GM12878 (cell line): ENCODE measurements around the gene MAN2A2. TPM values are rescaled to one million over a fixed set of nuclear protein-coding genes. Genes with fewer than 3 reads are reported as not detected.

Source experiments
- ATAC-seq: fragments of 200-7000 bp; cut with Tn5 transposase; 3 replicates; pipeline ENCODE4 v1.9.1; 2020; ENCODE audit warnings: mild to moderate bottlenecking, moderate library complexity
- BruUV-seq: library from RNA; stranded (reverse); fragments of 400-500 nt; replicated peaks from 2 replicates; lab custom pipeline; 2021; lab: Mats Ljungman, UMichigan
- CTCF ChIA-PET: fragments of 300-600 bp; sonication (Branson Sonifier 250); formaldehyde crosslinking; extraction: SDS; loops from one replicate; lab custom pipeline; 2021; ENCODE audit warnings: inconsistent platforms; lab: Yijun Ruan, JAX
- POLR2A ChIA-PET: fragments of 350-600 bp; formaldehyde crosslinking; extraction: SDS; loops from one replicate; lab custom pipeline; 2021; ENCODE audit warnings: inconsistent platforms; lab: Charles Lee
- RAD21 ChIA-PET: fragments of 300-600 bp; sonication (Branson Sonifier 250); formaldehyde crosslinking; loops from one replicate; lab custom pipeline; 2023; ENCODE audit warnings: antibody characterized with exemption; ENCODE audit not compliant: unreplicated experiment; lab: Charles Lee
- SMC1A ChIA-PET: fragments of 300-600 bp; sonication (Branson Sonifier 250); formaldehyde crosslinking; loops from one replicate; lab custom pipeline; 2023; ENCODE audit not compliant: unreplicated experiment, uncharacterized antibody; lab: Charles Lee
- DNase-seq: peaks from one replicate; pipeline ENCODE4 v3.0.0-alpha.2; 2011; ENCODE audit warnings: low read depth, low spot score
- FAIRE-seq: peaks from 3 replicates; lab custom pipeline; 2011; peaks lifted over from hg19 to GRCh38; lab: Jason Lieb, UNC
- H2AFZ ChIP-seq: 2 replicates; pipeline ENCODE4 v1.6.0; 2011; ENCODE audit warnings: low read depth, low read length, control low read depth; ENCODE audit not compliant: control insufficient read depth
- H3K27ac ChIP-seq: 2 replicates; pipeline ENCODE4 v1.5.1; 2011; ENCODE audit warnings: control low read depth; ENCODE audit not compliant: control insufficient read depth, insufficient read depth
- H3K27me3 ChIP-seq, 2 experiments: replicated peaks in 1 of 2; 2 replicates each; pipeline versions ENCODE4 v1.6.0 to v1.6.1; 2011; ENCODE audit warnings: low read length in 1 of 2; ENCODE audit not compliant: control insufficient read depth in 2 of 2, insufficient read depth in 2 of 2
- H3K36me3 ChIP-seq, 2 experiments: 2 replicates each; pipeline ENCODE4 v1.5.1; 2011; ENCODE audit warnings: low read length in 1 of 2; ENCODE audit not compliant: control insufficient read depth in 2 of 2, insufficient read depth in 2 of 2
- H3K4me1 ChIP-seq: 2 replicates; pipeline ENCODE4 v1.6.1; 2011; ENCODE audit warnings: mild to moderate bottlenecking, low read length, moderate library complexity, mixed read lengths; ENCODE audit not compliant: control insufficient read depth, insufficient read depth
- H3K4me2 ChIP-seq: 2 replicates; pipeline ENCODE4 v1.6.0; 2011; ENCODE audit warnings: control low read depth; ENCODE audit not compliant: control insufficient read depth, insufficient read depth
- H3K4me3 ChIP-seq: fragments of 200-600 bp; sonication (generic); 2 replicates; pipeline ENCODE4 v1.5.1; 2016
- H3K79me2 ChIP-seq: 2 replicates; pipeline ENCODE4 v1.6.0; 2011; ENCODE audit warnings: low read length; ENCODE audit not compliant: control insufficient read depth, insufficient read depth
- H3K9ac ChIP-seq: 2 replicates; pipeline ENCODE4 v1.8.0; 2011; ENCODE audit warnings: low read length, control low read depth, mixed read lengths; ENCODE audit not compliant: control insufficient read depth, insufficient read depth
- H3K9me3 ChIP-seq: replicated peaks from 3 replicates; pipeline ENCODE4 v1.5.1; 2011; ENCODE audit warnings: mild to moderate bottlenecking, low read length; ENCODE audit not compliant: control insufficient read depth, insufficient read depth
- H4K20me1 ChIP-seq: 2 replicates; pipeline ENCODE4 v1.6.0; 2011; ENCODE audit not compliant: control insufficient read depth, insufficient read depth
- BMI1 ChIP-seq: fragments of 450-650 bp; IDR thresholded peaks from 2 replicates; pipeline ENCODE4 v1.6.1; 2016; ENCODE audit warnings: mild to moderate bottlenecking, moderate library complexity, borderline replicate concordance
- CTCF ChIP-seq, 3 experiments: IDR thresholded peaks in 2 of 3; conservative IDR thresholded peaks in 1 of 3; 2 replicates each; pipeline ENCODE4 v1.5.1; 2011; ENCODE audit warnings: low read depth in 3 of 3, low read length in 3 of 3, mild to moderate bottlenecking in 3 of 3, control low read depth in 2 of 3, moderate library complexity in 2 of 3, inconsistent platforms in 1 of 3, mixed read lengths in 1 of 3; ENCODE audit not compliant: control insufficient read depth in 2 of 3, insufficient read depth in 1 of 3; ENCODE audit errors: extremely low read depth in 1 of 3
- EP300 ChIP-seq, 2 experiments: fragments of 150-350 bp in 1 of 2; IDR thresholded peaks; 2 replicates each; pipeline ENCODE4 v1.6.1; 2011 to 2012; ENCODE audit warnings: low read depth in 2 of 2, low read length in 2 of 2, borderline replicate concordance in 1 of 2, improper control_type of control experiment in 1 of 2, inconsistent platforms in 1 of 2; ENCODE audit not compliant: control insufficient read depth in 1 of 2
- EZH2 ChIP-seq: IDR thresholded peaks from 2 replicates; pipeline ENCODE4 v1.6.1; 2012; ENCODE audit warnings: low read depth, mild to moderate bottlenecking, control low read depth, inconsistent platforms, low read length, borderline replicate concordance; ENCODE audit not compliant: control insufficient read depth
- FOXK2 ChIP-seq: fragments of 450-650 bp; IDR thresholded peaks from 2 replicates; pipeline ENCODE4 v1.6.1; 2017; ENCODE audit warnings: mild to moderate bottlenecking, moderate library complexity
- KAT2A ChIP-seq: conservative IDR thresholded peaks from 2 replicates; pipeline ENCODE4 v1.6.1; 2011; ENCODE audit warnings: low read depth, low read length; ENCODE audit not compliant: control insufficient read depth
- MXI1 ChIP-seq: fragments of 150-350 bp; IDR thresholded peaks from 2 replicates; pipeline ENCODE4 v1.6.1; 2011; ENCODE audit warnings: low read depth, mild to moderate bottlenecking, inconsistent platforms, low read length, improper control_type of control experiment
- NRF1 ChIP-seq: conservative IDR thresholded peaks from 2 replicates; pipeline ENCODE4 v1.6.1; 2011; ENCODE audit warnings: mild to moderate bottlenecking, low read depth, low read length, improper control_type of control experiment
- POLR2AphosphoS5 ChIP-seq: IDR thresholded peaks from 2 replicates; pipeline ENCODE4 v1.6.1; 2011; ENCODE audit warnings: mild to moderate bottlenecking, low read length, inconsistent platforms
- POU2F2 ChIP-seq: IDR thresholded peaks from 3 replicates; pipeline ENCODE4 v1.6.1; 2011; ENCODE audit warnings: low read depth, mild to moderate bottlenecking, low read length, borderline replicate concordance
- RAD21 ChIP-seq: IDR thresholded peaks from 2 replicates; pipeline ENCODE4 v1.6.1; 2011; ENCODE audit warnings: mild to moderate bottlenecking, low read depth, low read length, moderate library complexity; ENCODE audit not compliant: insufficient read depth
- WGBS: methylation state at CpG from one replicate; pipeline ENCODE4 v1.1.6; 2016; ENCODE audit warnings: low lambda C conversion rate; ENCODE audit not compliant: insufficient replicate concordance, insufficient coverage; ENCODE audit errors: missing lambda C conversion rate; 5-methylcytosine and 5-hydroxymethylcytosine counted together
- in situ Hi-C: fragments of 300-500 bp; cut with MboI; formaldehyde crosslinking; loops from 9 replicates; pipeline ENCODE4 v1.14.3; 2018; ENCODE audit warnings: mixed read lengths
- intact Hi-C: fragments of 100-400 bp; cut with micrococcal nuclease; formaldehyde crosslinking; loops from one replicate; pipeline ENCODE4 v1.14.2; 2022; ENCODE audit not compliant: unreplicated experiment
- polyA plus RNA-seq, 11 experiments: library from polyadenylated mRNA; depleted of rRNA in 4 of 11; unstranded in 6 of 11; stranded (reverse) in 5 of 11; fragments of >200 nt; fragmentation: Nextera tagmentation in 4 of 11; fragmentation: Illumina TruSeq in 1 of 11; extraction: Ambion mirVana in 4 of 11; extraction: Trizol in 1 of 11; gene quantifications; 1 replicate in 1 of 11; 2 replicates in 10 of 11; pipeline versions ENCODE4 v1.2.1 to v1.2.3, GENCODE V29; 2011 to 2016; ENCODE audit warnings: inconsistent platforms in 2 of 11, missing spikeins in 2 of 11, low read depth in 1 of 11
- total RNA-seq, 4 experiments: library from RNA; depleted of rRNA in 3 of 4; stranded (reverse); fragments of >200 nt in 3 of 4; fragmentation: Illumina TruSeq in 1 of 4; extraction: Trizol in 1 of 4; gene quantifications; 2 replicates each; pipeline versions ENCODE4 v1.2.1 to v1.2.3, GENCODE V29; 2013 to 2021
- TF ChIP-seq, protein P1 (sequence below): fragments of 450-650 bp; formaldehyde crosslinking; IDR thresholded peaks from 2 replicates; pipeline ENCODE4 v1.4.0; 2020; ENCODE audit warnings: mild to moderate bottlenecking, moderate library complexity

Gene MAN2A2
- total and polyA plus RNA-seq, 10 of the 15 experiments (the other 5 are each of a cell fraction or from before 2014, with no cell fraction given), result 4.2 to 79.4 (median 23.2) TPM

DNA sequence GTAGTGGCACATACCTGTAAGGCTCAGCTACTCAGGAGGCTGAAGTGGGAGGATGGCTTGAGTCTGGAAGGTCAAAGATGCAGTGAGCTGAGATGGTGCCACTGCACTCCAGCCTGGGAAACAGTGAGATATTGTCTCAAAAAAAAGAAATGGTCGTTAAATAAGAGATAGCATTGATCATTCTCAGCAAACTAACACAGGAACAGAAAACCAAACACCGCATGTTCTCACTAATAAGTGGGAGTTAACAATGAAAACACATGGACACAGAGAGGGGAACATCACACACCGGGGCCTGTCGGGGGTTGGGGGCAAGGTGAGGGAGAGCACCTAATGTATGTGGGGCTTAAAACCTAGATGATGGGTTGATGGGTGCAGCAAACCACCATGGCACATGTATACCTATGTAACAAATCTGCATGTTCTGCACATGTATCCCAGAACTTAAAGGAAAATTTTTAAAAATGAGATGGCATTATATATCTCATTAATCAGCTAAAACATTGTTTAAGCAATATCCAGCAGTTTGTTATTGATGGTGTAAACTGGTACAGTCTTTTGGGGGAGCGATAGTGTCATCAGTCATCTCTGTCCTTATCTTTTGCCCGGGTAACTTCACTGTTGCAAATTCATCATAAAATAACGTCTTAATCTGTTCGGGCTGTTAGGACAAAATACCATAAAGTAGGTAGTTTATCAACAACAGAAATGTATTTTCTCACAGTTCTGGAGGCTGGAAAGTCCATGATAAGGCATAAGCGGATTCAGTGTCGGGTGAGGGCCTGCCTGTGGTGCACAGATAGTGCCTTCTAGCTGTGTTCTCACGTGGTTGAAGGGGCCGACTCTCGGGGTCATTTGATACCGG lies 1.7 kb upstream of the MAN2A2 start (continued):
- TF ChIP-seq MXI1 (0 out of 2 replicates have a peak, but pooled peaks have one; percentile 3), POLR2AphosphoS5 (no peak), BMI1 (no peak), EP300 (IDR thresholded peaks at IDR 0.05; ENCODE audit: borderline replicate concordance in 1 of 2, control insufficient read depth in 1 of 2, low read depth in 2 of 2, low read length in 2 of 2) (no peak)

- SMC1A ChIA-PET, result interaction anchor here (0.6 to 12.3 kb wide), 9 partner anchors 16 to 187 kb away, joined by 3 to 225 read pairs (median 3); partner anchors contain the start of genes HDDC3 and UNC45A
- intact Hi-C loops, result loop anchor here (1.0 to 2.0 kb wide), 2 partner anchors 21 to 32 kb away; no protein-coding TSS in a partner anchor
- ATAC-seq, result peak; percentile 87
- peaks cover 18% of the 10 kb centered on the region for H3K79me2 ChIP-seq
- no peaks in the 10 kb centered on the region for H3K9me3 ChIP-seq
- H3K4me2 ChIP-seq, result peak overlapping the region; percentile 46
- peak overlapping the region; percentile 54 for H3K9ac ChIP-seq
- peaks cover 20% of the 10 kb centered on the region for H3K4me1 ChIP-seq
- no peaks in the 10 kb centered on the region for H3K27me3 ChIP-seq
- DNase-seq, result peak; percentile 59
- WGBS, result under 1% methylated on average over 45 of the region's 71 CpGs
- H2AFZ ChIP-seq, result peak overlapping the region; percentile 54
- H3K4me3 ChIP-seq, result peak overlapping the region; percentile 67
- POLR2A ChIA-PET, result interaction anchor here (0.5 to 7.6 kb wide), 5 partner anchors 22 to 452 kb away, joined by 3 to 113 read pairs (median 4); partner anchors contain the start of genes HDDC3 and UNC45A
- RAD21 ChIA-PET, result interaction anchor here (0.5 to 9.2 kb wide), 7 partner anchors 16 to 582 kb away, joined by 3 to 193 read pairs (median 6); partner anchors contain the start of genes HDDC3, RCCD1 and UNC45A
- H3K27ac ChIP-seq, result peak overlapping the region; percentile 62
- H3K36me3 ChIP-seq, result peaks cover 17 to 23% of the 10 kb centered on the region in 2 experiments; a peak in 3 of 4 replicates
- no peaks in the 10 kb centered on the region; the same call in 1 of the 2 replicates for H4K20me1 ChIP-seq
- no TSS peak for BruUV-seq
- FAIRE-seq, result no peak
- in situ Hi-C loops, result no loop called here
- CTCF ChIA-PET, result interaction anchor here (0.6 to 15.1 kb wide), 12 partner anchors 11 to 366 kb away, joined by 3 to 480 read pairs (median 4); partner anchors contain the start of genes HDDC3 and UNC45A
- TF ChIP-seq, protein P1, sequence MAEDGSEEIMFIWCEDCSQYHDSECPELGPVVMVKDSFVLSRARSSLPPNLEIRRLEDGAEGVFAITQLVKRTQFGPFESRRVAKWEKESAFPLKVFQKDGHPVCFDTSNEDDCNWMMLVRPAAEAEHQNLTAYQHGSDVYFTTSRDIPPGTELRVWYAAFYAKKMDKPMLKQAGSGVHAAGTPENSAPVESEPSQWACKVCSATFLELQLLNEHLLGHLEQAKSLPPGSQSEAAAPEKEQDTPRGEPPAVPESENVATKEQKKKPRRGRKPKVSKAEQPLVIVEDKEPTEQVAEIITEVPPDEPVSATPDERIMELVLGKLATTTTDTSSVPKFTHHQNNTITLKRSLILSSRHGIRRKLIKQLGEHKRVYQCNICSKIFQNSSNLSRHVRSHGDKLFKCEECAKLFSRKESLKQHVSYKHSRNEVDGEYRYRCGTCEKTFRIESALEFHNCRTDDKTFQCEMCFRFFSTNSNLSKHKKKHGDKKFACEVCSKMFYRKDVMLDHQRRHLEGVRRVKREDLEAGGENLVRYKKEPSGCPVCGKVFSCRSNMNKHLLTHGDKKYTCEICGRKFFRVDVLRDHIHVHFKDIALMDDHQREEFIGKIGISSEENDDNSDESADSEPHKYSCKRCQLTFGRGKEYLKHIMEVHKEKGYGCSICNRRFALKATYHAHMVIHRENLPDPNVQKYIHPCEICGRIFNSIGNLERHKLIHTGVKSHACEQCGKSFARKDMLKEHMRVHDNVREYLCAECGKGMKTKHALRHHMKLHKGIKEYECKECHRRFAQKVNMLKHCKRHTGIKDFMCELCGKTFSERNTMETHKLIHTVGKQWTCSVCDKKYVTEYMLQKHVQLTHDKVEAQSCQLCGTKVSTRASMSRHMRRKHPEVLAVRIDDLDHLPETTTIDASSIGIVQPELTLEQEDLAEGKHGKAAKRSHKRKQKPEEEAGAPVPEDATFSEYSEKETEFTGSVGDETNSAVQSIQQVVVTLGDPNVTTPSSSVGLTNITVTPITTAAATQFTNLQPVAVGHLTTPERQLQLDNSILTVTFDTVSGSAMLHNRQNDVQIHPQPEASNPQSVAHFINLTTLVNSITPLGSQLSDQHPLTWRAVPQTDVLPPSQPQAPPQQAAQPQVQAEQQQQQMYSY (CRISPR knock-in tag), result no peak
- no peak for TF ChIP-seq EZH2
- TF ChIP-seq CTCF (IDR thresholded peaks at IDR 0.05 in 2 of 3, conservative IDR thresholded peaks at IDR 0.05 in 1 of 3; ENCODE audit: control insufficient read depth in 2 of 3, extremely low read depth in 1 of 3, insufficient read depth in 1 of 3, low read depth in 3 of 3, low read length in 3 of 3), result peak; percentile 85 to 89 (median 85)
- TF ChIP-seq FOXK2, result no peak
- peak; percentile 55 for TF ChIP-seq NRF1
- TF ChIP-seq KAT2A, result no peak
- TF ChIP-seq RAD21, result peak; percentile 45; the same call in 1 of the 2 replicates
- peak; percentile 42; the same call in 1 of the 3 replicates for TF ChIP-seq POU2F2
Measured at GRCh38 chr15:90902040-90902839, 862 bp upstream of the MAN2A2 start.
